Loucy (cell line): ENCODE measurements around the gene ZNF586.

Experiments used
- H2AFZ ChIP-seq: fragments of 200-600 bp; sonication (generic); 2 replicates; pipeline ENCODE4 v1.6.0; 2016; ENCODE audit warnings: antibody characterized with exemption, mild to moderate bottlenecking, low read length, moderate library complexity
- H3F3A ChIP-seq: fragments of 200-600 bp; 2 replicates; pipeline ENCODE4 v1.6.0; 2016; ENCODE audit warnings: antibody characterized with exemption, low read depth, mild to moderate bottlenecking
- H3K27me3 ChIP-seq: fragments of 200-600 bp; sonication (generic); 2 replicates; pipeline ENCODE4 v1.6.1; 2014; ENCODE audit warnings: low read length, mild to moderate bottlenecking; ENCODE audit not compliant: insufficient read depth, poor library complexity, severe bottlenecking
- H3K36me3 ChIP-seq: fragments of 200-600 bp; sonication (generic); 2 replicates; pipeline ENCODE4 v1.6.1; 2016; ENCODE audit warnings: low read length; ENCODE audit not compliant: insufficient read depth
- H3K4me1 ChIP-seq: fragments of 200-600 bp; sonication (generic); 2 replicates; pipeline ENCODE4 v1.5.1; 2014; ENCODE audit warnings: low read length, mild to moderate bottlenecking; ENCODE audit not compliant: insufficient read depth, poor library complexity, severe bottlenecking
- H3K4me2 ChIP-seq: fragments of 200-600 bp; sonication (generic); 2 replicates; pipeline ENCODE4 v1.6.0; 2014; ENCODE audit warnings: antibody characterized with exemption, low read length, low read depth, mild to moderate bottlenecking; ENCODE audit not compliant: poor library complexity, severe bottlenecking
- H3K4me3 ChIP-seq: fragments of 200-600 bp; sonication (generic); 2 replicates; pipeline ENCODE4 v1.5.1; 2014; ENCODE audit warnings: low read length, mild to moderate bottlenecking, mixed read lengths; ENCODE audit not compliant: poor library complexity, severe bottlenecking
- H3K79me2 ChIP-seq: fragments of 200-600 bp; sonication (generic); 2 replicates; pipeline ENCODE4 v1.6.1; 2014; ENCODE audit warnings: low read length; ENCODE audit not compliant: insufficient read depth
- H3K9ac ChIP-seq: fragments of 200-600 bp; sonication (generic); 2 replicates; pipeline ENCODE4 v1.6.0; 2014; ENCODE audit warnings: mild to moderate bottlenecking, low read depth, low read length, moderate library complexity; ENCODE audit not compliant: poor library complexity, severe bottlenecking
- H3K9me2 ChIP-seq: fragments of 200-600 bp; sonication (generic); replicated peaks from 2 replicates; pipeline ENCODE4 v1.6.1; 2016; ENCODE audit warnings: low read depth, low read length, mixed read lengths
- H3K9me3 ChIP-seq: fragments of 200-600 bp; sonication (generic); 2 replicates; pipeline ENCODE4 v1.6.1; 2014; ENCODE audit warnings: mild to moderate bottlenecking, antibody characterized with exemption, low read length, low read depth; ENCODE audit not compliant: insufficient read depth
- H4K20me1 ChIP-seq: fragments of 200-600 bp; sonication (generic); 2 replicates; pipeline ENCODE4 v1.6.0; 2014; ENCODE audit warnings: antibody characterized with exemption, low read length, mild to moderate bottlenecking; ENCODE audit not compliant: insufficient read depth, poor library complexity, severe bottlenecking
- CTCF ChIP-seq: fragments of 200-600 bp; sonication (generic); conservative IDR thresholded peaks from 2 replicates; pipeline ENCODE4 v1.5.1; 2014; ENCODE audit warnings: mild to moderate bottlenecking, antibody characterized with exemption, low read length
- EZH2phosphoT487 ChIP-seq: fragments of 200-600 bp; IDR thresholded peaks from 2 replicates; pipeline ENCODE4 v1.6.1; 2018; ENCODE audit warnings: antibody characterized with exemption, mild to moderate bottlenecking, moderate library complexity, borderline replicate concordance

ZNF586 gene

DNA sequence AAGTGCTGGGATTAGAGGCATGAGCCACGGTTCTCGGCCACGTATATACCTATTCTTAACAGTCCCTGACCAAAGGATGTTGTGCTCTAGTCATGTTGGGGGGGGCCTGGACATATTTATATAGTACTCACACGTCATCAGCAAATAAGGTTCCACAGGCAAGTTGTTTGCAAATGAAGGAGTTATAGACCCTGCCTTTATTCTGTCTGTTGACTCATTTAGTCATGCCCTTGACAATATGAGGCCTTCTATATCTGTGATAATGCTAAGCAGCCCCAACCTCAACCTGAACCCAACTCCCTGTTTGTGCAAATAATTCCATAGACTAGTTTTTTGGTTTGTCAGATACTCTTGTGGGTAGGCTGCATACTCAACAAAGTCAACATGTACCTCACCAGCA is 8.9 kb downstream of the ZNF586 start:
- H3K27me3 ChIP-seq, result no peaks in the 10 kb centered on the region
- H3K4me2 ChIP-seq, result no peak overlapping the region
- no peak overlapping the region for H3K4me3 ChIP-seq
- H3K9me2 ChIP-seq, result no peaks in the 10 kb centered on the region
- peaks cover 26% of the 10 kb centered on the region; the same call in 1 of the 2 replicates for H3K9me3 ChIP-seq
- H2AFZ ChIP-seq, result no peak overlapping the region
- H3K9ac ChIP-seq, result no peak overlapping the region
- peaks cover 46% of the 10 kb centered on the region for H3K79me2 ChIP-seq
- TF ChIP-seq EZH2phosphoT487 (no peak), CTCF (no peak)
- H4K20me1 ChIP-seq, result no peaks in the 10 kb centered on the region
- H3K36me3 ChIP-seq, result peaks cover 53% of the 10 kb centered on the region
- H3K4me1 ChIP-seq, result peaks cover 5% of the 10 kb centered on the region
- H3F3A ChIP-seq, result no peaks in the 10 kb centered on the region

GRCh38 chr19:57779220-57779845 is 9.9 kb downstream of the ZNF586 start:
- H3K79me2 ChIP-seq, result peaks cover 41% of the 10 kb centered on the region
- peaks cover 26% of the 10 kb centered on the region; the same call in 1 of the 2 replicates for H3K9me3 ChIP-seq
- H3K27me3 ChIP-seq, result no peaks in the 10 kb centered on the region
- H2AFZ ChIP-seq, result no peak overlapping the region
- H3K4me1 ChIP-seq, result no peaks in the 10 kb centered on the region
- no peaks in the 10 kb centered on the region for H3F3A ChIP-seq
- H3K9me2 ChIP-seq, result no peaks in the 10 kb centered on the region
- peaks cover 53% of the 10 kb centered on the region for H3K36me3 ChIP-seq
- no peaks in the 10 kb centered on the region for H4K20me1 ChIP-seq
- no peak overlapping the region for H3K4me3 ChIP-seq
- H3K9ac ChIP-seq, result no peak overlapping the region
- TF ChIP-seq EZH2phosphoT487 (no peak), CTCF (no peak)
- H3K4me2 ChIP-seq, result no peak overlapping the region

DNA sequence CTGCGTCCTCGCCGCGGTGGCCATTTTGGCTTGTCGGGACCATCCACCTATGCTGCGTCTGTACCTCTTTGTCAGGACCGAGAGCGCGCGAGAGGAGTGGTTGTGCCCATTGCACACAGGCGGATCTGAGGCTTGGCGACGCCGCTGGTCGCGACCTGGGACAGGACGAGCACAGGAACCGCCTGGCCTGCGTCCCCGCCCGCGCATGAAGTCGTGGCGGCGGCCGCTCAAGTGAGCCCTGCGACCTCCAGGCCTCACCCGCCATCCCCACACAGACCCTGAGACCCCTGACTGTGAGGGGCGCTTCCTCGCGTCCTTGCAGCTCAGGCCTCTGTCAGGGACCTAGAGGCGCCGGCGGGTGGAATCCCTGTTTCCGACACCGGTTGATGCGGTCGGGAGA is 16.8 kb downstream of the ZNF586 start:
- Histone ChIP-seq H3K9ac (no peak overlapping the region), H3K9me3 (no peaks in the 10 kb centered on the region; the same call in 1 of the 2 replicates)

More for the DNA sequence above, 16.8 kb downstream of the ZNF586 start:
- Histone ChIP-seq H3K9me2 (no peaks in the 10 kb centered on the region), H3K27me3 (no peaks in the 10 kb centered on the region), H3K4me1 (no peaks in the 10 kb centered on the region), H2AFZ (no peak overlapping the region), H3K79me2 (0 out of 2 replicates have a peak, but pooled peaks cover 4% of the 10 kb centered on the region), H4K20me1 (no peaks in the 10 kb centered on the region), H3K36me3 (peaks cover 5% of the 10 kb centered on the region; the same call in 1 of the 2 replicates), H3K4me2 (no peak overlapping the region), H3F3A (no peaks in the 10 kb centered on the region), H3K4me3 (no peak overlapping the region)
- TF ChIP-seq EZH2phosphoT487, result no peak
- no peak for TF ChIP-seq CTCF
